Endometrial microvascular endothelial cells (primary cell): ENCODE measurements around the gene TREM1. TPM values are rescaled to one million over a fixed set of nuclear protein-coding genes. Genes with fewer than 3 reads are reported as not detected.

Experiments
- in situ Hi-C: cut with HindIII; loops from 2 replicates; pipeline ENCODE4 v1.10.0; 2017; ENCODE audit warnings: low sequenced_read_pairs, low pct_unique_long_range_greater_than_20kb; ENCODE audit errors: inconsistent ontology term
- total RNA-seq: library from RNA; depleted of rRNA; stranded (reverse); fragments of >200 nt; gene quantifications from one replicate; pipeline ENCODE4 v1.2.3, GENCODE V29; 2015; ENCODE audit errors: inconsistent ontology term

TREM1 gene
- not detected for total RNA-seq

DNA sequence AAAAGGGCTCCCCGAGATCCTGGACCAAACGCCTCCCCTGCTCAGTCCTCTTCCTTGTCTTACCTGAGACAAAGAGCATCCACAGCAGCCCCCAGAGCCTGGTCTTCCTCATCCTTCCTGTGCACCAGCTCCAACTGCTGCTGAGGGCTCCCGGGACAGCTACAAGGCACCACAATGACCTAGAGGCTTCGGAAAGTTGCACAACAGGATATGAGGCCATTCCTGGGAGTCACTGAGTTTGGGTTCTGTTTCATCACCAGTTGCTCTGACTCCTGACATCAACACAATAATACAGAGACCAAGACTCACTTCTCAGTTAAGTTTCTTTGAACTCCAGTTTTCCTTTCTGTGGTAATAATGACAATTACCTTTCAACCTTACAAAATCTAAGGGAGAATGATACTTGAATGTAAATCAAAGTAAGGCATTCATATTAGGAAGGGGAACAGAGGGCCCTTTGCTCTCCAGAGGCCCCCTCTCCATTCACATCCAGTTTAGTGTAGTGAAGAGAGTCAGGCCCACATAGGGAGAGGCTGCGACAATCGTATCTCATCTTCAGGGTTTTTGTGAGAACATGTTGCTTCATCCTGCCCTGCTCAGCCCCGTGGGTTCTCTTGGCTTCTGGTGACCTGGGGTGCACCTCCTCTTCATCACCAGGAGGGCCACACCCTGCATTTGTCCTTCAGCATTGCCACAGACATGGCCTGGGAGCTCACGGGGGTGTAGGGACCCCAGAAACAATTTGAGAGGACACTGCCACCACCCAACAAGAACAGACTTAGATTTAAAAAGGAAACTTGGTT lies at the start of gene TREM1:
Gene TREM1 (minus strand): TSS at position 139 of the 803 bp plus-strand sequence. CDS start 27 bp downstream, at position 112.
- in situ Hi-C loops: no loop called here

DNA sequence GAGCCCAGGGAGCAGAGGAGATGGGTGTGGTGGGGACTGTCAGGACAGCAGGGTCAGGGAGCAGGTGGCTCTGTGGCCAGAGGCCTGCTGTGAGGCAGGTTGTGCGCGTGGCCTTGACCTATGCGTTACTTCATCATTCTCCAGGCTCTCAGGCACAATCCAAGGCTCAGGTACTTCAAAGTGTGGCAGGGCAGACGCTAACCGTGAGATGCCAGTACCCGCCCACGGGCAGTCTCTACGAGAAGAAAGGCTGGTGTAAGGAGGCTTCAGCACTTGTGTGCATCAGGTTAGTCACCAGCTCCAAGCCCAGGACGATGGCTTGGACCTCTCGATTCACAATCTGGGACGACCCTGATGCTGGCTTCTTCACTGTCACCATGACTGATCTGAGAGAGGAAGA lies 49.5 kb upstream of the TREM1 start:
- in situ Hi-C loops: no loop called here

DNA sequence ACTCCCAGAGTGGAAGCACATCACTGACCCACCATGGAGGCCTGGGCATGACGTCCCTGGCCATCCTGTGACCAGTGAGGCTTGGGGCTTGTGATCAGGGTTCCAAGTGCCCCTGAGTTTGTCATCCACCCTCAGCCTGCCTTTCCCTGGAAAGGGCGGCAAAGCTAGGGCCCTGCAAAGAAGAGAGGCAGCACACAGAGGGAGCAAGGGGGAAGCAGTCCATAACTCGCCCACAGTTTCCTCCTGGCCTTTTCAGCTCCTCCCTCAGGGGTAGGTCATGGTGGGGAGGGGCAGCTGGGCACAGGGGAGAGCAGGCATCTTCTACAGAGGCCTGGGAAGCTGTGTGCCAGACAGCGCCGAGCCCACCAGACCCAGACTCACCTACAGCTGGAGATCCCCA lies 48.8 kb upstream of the TREM1 start, which contains the start of gene NCR2:
Gene NCR2 (plus strand): TSS at position 313 of the 400 bp plus-strand sequence. CDS start 269 bp downstream, outside the sequence.
- in situ Hi-C loops: no loop called here

DNA sequence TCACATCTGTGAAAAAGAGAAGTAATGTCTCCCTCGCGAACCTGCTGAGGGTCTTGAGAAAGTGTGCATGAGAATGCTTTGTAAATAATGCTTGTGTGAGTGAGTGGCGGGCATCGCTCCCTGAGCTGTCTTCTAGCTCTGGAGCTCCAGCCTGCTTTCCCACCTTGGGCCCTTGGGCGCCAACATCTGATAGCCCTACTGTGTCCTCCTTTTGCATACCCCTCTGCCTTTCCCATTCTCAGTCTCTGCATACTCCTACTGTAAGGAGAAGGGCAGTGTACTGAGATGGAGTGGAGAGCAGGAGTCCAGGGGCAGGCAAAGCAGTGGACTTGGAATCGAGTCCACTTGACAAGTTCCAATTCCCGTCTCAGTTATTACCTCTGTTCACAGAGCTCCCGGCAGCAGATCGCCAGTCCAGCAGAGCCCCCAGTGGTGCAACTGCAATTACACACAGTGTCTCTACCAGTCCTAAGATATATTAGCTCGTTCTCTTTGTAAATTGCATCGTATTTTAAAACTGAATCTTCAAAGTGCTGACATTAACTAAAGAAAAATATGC lies 48.1 kb upstream of the TREM1 start:
- in situ Hi-C loops: no loop called here

DNA sequence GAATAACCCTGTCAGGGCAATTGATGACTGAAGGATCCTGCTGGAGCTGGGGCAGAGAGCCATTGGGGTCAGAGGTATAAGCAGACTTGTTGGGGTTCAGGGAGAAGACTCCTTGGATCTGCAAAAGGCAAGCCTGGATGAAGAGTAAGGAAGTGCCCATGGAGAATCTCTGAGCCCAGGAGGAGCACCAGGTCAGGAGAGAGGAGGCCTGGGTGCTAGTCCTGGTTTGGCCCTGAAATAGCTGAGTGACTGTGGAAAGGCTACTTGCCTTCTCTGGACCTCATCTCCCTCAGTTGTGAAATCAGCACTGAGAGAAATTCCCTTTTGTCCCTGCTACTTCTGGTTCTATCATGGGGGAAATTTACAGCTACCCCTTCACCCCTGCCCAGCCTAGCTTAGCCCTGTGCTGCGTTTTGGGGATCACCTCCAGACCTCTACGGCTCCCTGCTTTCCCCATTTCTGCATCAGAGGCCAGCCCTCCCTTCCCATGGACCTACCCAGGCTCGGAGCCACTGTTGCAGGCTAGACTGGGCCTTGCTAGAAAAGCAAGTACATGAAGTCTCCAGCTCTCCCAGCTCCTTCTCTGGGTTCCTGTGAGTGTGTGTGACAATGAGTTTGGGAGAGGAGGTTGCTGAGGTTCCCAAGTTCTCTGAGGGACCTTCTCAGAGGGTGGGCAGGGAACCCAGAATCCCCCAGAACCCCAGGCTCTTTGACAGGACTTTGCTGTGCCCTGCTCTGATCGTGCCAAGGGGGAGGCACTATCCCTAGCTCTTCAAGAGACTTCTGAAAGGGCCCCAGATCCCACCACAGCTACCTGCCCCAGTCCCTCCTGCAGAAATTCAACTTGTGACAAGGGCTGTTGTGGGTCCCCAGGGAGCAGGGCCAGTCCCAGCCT lies 46.6 kb upstream of the TREM1 start:
- in situ Hi-C loops: no loop called here

DNA sequence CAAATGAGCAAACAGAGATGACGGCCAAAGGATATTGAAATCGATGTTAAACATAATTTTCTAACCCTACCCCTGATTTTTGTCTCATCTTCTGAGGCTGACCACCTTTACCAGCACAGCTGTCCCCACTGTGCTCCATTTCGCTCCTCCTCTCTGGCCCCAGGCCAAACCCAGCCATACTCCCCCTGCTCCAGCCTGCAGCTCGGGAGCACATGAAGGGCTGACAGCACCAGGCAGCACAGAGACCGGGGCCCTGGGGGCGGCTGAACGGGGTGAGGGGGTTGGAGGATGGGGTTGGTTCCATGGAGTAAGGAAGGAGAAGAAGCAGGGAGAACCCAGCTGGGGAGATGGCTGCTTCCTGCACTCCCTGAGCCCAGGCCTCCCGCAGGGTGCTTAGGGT lies 45.8 kb upstream of the TREM1 start:
- in situ Hi-C loops: no loop called here

DNA sequence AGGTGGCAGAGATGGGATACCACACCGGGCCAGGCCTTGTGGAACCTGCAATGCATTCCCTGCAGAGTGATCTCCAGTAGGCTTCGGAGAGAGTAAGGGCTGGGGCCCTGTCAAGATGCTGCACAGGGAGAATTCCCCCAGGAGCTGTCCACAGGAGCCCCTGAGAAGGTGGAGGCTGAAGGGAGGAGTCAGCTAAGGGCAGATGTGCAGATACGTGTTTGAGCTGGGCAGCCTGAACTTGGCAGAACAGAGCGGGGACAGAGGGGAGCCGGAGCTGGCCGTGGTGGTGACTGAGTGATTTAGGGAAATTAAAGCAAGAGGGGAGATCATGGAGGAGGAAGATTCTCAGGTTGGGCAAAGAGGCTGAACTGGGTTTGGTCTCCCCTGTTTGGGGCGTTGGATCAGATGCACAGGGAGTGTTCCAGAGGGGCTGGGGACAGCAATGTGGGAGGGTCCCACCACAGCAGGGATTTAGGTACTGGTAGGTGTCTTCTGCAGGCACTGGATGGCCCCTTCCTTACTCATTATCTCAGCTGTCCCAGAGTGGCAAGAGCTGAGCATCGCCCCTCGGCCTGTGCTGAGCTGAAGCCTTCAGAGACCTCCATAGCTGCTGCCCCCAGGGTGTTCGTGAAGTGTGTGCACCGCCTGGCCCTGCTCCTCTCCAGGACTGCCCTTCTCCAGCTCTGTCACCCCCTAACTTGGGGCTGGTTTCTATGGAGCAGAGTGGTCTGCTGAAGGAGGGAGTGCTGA lies 45.1 kb upstream of the TREM1 start:
- in situ Hi-C loops: no loop called here

DNA sequence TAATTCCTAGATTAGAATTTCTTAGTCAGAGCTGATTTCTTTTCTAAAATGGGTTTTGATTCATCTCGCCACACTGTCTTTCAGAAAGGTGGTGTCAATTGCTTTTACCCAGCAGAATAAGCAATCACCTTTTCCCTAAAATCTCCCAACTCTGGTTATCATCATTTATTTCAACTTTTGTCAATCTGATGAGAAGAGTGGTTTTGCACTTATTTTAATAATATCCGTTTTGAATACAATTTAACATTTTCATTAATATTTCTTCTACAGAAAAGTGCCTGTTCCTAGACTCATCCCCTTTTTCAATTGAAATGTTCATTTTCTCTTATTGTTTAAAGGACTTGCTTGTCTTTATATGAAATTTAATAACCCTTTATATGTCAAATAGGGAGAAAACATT lies 40.7 kb upstream of the TREM1 start:
- in situ Hi-C loops: no loop called here

DNA sequence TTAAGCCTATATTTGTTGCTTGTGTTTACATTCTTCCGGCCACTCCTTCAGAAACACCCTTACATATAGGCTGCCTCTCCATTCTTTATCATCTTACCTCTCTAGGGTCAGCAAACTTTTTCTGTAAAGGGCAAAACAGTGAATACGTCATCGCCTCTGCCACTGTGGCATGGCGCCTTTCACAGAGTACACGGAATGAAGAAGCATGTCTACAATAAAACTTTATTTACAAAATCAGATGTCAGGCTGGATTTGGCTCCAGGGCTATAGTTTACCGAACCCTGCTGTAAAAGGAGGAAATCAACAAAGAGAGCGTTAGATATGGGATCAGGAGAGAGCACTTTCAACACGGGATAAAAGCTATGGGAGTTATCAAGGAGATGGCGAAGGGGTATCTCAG lies 39.6 kb upstream of the TREM1 start:
- in situ Hi-C loops: no loop called here

DNA sequence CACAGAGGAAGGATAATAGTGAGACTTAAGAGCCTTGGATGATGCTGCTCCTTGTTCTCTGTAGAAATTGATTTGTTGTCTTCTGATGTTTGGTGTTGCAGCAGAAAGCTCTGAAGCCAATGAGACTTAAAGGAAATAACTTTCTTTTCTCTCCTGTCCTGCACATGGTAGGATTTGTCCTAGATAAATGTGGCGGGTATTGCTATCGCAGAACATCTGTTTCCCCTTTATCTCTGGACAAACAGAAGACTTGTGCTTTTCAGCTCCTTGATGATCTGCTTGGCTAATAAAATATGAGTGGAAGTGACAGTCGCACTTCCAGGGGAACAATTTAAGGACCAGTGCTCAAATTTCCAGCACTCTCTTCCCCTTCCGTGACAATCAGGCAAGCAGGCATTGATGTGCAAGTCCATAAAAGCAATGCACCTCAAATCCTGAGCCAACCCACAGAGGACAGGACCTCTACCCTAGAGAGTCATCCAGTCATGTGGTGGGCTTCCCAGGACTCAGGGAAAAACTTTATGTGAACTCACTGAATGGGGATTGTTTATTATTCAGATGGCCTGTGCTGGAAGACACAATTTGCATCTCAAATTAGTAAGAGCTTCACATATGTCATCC lies 39.1 kb upstream of the TREM1 start:
- in situ Hi-C loops: no loop called here

DNA sequence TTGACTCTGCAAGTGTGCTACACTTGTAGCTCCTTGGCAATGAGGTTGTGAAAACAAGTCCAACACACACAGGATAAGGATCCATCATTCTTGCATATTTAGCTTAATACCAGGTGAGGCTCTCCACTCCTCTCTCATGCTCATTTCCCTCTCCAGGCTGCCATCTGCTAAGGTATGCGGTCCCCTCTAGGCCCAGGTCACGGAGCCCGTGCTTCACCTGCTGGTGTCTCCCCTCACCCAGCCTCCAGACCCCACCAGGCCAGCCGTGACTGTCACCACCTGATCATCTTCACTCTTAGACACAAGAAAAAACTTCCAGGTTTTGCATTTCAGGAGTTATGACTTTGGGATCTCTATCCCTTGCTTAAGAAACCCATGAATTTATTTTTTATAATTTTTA lies 34.7 kb upstream of the TREM1 start:
- in situ Hi-C loops: no loop called here

DNA sequence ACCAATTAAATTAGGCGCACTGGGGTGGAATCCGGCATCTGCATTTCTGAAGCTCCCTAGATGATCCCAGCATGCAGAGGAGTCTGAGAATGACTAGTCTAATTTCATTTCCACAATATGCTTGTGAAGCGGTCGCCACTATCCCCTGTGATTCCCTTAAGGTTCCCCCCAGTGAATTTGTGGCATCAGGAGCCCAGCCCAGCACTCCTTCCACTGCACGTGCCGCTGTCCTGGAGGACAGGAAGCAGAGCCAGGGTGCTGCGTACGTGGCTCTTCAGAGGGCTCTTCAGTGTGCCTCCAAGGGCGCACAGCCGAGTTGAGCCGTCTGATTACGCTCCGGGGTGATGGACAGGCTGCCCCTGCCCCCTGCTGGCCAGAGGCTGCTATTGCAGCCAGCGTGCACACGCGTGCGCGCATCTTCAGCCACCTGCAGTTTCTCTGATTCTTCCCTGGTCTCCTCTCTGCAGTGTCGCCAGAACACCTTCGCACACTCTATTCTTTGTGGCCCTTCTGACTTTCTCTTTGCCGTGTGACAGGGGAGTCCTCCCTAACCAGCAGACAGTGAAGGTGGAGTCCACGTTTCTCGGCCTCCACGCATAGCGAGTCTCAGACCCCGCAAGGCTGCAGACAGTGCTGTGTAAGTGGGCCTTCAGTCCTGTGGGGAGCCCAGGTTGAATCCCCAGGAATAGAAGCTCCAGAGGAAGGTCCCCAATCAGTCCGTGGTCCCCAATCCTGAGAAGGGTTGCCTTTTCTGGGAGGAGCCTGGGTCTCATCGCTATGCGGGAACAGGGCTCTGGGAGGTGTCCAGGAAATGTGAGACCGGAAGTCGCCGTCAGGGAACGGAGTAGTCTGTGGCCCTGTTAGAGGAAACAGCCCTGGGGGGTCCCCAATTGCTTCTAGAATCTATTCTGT lies 32.4 kb upstream of the TREM1 start:
- in situ Hi-C loops: no loop called here

DNA sequence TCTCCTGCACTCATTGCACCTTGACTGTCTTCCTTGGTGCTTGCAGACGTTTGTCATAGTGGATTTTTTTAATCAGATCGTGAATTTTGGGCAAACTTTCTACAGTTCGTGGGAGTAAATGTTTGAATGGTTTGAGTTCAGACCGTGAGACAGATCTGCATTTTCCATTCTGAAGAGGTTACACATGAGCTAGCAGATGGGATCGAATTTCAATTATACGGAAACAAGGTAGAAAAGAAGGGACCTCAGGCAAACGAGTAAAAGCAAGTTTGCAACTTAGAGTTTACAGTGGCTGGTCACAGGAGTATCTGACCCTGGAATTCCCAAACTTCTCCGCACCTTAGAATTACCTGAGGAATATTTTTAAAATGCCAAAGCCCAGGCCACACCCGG lies 31.8 kb upstream of the TREM1 start:
- in situ Hi-C loops: no loop called here

DNA sequence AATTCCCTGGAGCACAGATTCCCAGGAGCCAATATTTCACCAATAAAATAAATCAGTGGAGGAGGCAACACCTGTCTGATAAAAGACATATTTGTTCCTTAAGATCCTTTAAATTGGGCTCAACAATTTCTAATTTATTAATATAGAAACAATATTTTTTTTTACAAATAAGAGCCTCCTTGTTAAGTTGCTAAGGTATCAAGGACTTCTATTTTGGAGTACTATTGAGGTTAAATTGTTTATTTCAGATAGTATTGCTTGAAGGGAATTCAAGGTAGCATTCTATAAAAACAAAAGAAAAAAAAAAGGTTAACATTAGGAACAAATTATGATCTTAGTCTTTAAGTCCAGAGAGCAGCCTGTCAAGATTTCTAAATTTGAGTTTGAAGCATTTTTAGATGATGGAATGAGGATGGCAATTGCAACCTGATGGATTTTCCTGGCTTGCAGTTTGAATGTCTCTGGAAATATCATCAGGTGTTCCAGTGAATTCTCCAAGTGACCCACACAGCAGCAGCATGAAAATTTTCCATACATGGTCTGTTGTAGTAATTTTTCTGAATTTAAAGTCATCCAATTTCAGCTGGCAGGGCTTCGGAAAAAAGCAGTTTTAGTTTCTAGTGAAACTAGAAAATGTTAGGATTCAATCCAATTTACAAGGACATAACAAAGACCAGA lies 29.6 kb upstream of the TREM1 start:
- in situ Hi-C loops: no loop called here

DNA sequence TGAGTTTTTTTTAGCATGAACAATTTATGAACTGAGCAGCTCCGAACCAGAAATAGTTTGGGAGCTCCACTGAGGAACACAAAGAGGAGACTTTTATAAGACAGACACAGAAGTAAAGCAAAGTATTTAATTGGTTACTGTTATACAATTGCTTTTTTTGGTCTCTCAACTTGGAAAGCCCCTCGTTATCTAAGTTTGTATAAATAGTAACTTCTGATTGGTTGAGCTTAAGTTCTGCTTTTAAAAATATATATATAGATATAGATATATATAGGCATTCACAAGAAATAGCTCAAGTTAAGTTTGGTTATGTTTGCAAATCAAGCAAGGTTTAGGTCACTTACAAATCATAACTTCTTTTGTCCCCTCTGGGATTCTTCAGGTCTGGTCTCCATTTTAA lies 28.7 kb upstream of the TREM1 start:
- in situ Hi-C loops: no loop called here

DNA sequence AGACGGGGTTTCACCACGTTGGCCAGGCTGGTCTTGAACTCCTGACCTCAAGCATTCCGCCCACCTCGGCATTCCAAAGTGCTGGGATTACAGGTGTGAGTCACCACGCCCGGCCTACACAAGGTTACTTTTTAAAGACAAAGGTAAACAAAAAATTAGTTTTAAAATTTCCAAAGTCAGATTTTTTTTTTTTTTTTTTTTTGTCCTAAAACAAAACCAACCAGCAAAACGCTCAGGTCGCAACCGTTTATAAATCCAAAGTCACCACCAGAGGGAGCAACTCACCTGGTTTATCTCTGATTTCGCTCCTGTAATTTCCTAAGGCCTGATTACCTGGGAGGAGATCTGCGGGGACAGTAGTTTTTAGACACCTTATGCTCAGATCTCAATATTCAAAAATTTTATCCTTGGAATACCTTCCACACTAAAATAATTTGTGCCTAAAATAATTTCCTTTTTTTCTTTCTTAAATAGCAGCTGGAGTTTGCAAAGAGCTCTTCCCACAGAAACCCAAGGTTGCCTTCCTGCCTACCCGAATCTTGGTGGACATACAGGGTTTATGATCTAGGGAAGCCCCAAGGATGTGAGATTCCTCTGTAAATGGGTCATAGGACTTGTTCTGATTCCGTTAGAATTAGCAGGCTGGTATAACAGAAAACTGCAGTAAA lies 19.8 kb upstream of the TREM1 start:
- in situ Hi-C loops: no loop called here

DNA sequence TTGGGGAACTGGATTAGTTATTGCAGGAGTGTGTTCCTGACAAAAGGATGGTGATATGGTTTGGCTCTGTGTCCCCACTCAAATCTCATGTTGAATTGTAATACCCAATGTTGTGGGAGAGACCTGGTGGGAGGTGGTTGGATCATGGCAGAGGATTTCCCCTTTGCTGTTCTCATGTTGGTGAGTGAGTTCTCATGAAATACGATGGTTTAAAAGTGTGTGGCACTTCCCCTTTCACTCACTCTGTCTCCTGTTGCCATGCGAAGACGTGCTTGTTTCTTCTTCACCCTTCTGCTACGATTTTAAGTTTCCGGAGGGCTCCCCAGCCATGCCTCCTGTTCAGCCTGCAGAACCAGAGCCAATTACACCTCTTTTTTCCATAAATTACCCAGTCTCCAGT lies 16.2 kb upstream of the TREM1 start:
- in situ Hi-C loops: no loop called here
